GM21367 (cell line): ENCODE results near the gene COX14.
"Not testable (repeated sequence)": the region's sequence is repeated elsewhere in the genome, so short reads cannot be mapped to it uniquely, and the experiment has no call there.

Source experiments
- ATAC-seq: cut with Tn5 transposase; IDR thresholded peaks from one replicate; pipeline ENCODE4 v1.9.1; 2021; ENCODE audit not compliant: unreplicated experiment

Gene COX14

DNA sequence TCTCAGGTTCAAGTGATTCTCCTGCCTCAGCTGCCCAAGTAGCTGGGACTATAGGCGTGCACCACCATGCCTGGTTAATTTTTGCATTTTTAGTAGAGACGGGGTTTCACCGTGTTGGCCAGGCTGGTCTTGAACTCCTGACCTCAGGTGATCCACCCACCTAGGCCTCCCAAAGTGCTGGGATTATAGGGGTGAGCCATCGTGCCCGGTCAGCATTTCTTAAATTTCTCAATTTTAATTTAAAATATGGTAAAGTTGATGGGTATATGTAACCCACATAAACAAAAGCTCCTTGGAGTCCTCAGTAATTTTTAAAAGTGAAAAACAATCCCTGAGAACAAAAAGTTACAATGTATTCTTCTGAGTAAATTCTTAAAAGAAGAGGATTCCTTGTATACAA, 42.9 kb downstream of the COX14 start:
- not testable (repeated sequence) for ATAC-seq

- ATAC-seq, result no peak
Measured at GRCh38 chr12:50156641-50157040, 44.6 kb downstream of the COX14 start.

DNA sequence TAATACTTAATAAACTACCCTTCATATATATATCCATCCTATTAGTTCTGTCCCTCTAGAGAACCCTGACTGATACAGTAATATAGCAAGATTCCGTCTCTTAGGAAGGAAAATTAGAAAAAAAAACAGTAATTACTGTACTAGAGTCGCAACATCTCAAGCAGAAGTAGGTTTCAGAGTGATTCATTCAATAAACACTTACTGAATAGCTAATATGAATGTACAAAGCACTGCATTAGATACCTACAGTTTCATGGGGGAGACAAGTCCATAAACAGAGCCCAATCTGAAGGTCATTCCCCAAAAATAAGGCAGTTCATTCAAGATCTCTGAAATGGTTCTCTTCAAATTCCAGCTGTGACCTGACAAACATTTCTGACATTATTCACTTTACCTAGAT, 45.2 kb downstream of the COX14 start:
- no peak for ATAC-seq

DNA sequence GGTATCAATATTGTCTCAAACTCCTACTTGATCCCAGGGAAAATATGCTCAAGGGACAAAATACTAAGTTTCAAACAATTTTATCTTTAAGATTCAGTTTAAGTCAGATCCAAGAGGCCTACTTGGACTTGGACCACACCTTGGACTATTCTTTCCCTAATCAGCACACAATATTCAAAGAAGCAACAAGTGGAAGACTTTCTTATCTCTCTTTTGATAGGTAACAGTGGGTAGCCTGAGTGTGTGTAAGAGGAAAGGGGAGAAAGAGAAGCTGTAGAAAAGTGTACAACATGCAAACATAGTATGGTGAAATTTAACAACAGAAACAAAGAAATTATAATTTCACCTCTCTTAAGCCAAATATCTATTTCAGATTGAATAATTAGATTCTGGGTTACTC, 48.6 kb downstream of the COX14 start:
- no peak for ATAC-seq

DNA sequence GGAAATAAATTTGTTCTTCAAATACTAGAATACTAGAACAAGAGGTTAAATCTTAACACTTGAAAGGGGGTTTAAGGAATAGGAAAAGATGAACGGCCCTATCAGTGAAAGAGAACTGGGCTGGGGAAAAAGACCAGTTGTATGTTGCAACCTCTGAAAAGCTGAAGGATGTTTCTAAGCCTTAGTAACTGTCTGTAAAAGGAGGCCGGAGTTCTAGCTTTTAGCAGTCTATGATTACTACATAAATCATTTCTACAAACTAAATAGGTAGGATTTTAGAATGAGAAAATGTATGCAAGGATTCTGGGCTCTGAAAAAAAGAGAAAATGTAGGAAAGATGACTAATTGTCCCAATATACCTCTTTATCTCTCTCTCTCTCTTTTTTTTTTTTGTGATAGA, 50.2 kb downstream of the COX14 start:
- no peak for ATAC-seq

- ATAC-seq, result no peak
Measured at GRCh38 chr12:50164963-50165362, 52.9 kb downstream of the COX14 start.

- ATAC-seq, result peak; percentile 24
Measured at GRCh38 chr12:50166799-50167048, 54.7 kb downstream of the COX14 start.

DNA sequence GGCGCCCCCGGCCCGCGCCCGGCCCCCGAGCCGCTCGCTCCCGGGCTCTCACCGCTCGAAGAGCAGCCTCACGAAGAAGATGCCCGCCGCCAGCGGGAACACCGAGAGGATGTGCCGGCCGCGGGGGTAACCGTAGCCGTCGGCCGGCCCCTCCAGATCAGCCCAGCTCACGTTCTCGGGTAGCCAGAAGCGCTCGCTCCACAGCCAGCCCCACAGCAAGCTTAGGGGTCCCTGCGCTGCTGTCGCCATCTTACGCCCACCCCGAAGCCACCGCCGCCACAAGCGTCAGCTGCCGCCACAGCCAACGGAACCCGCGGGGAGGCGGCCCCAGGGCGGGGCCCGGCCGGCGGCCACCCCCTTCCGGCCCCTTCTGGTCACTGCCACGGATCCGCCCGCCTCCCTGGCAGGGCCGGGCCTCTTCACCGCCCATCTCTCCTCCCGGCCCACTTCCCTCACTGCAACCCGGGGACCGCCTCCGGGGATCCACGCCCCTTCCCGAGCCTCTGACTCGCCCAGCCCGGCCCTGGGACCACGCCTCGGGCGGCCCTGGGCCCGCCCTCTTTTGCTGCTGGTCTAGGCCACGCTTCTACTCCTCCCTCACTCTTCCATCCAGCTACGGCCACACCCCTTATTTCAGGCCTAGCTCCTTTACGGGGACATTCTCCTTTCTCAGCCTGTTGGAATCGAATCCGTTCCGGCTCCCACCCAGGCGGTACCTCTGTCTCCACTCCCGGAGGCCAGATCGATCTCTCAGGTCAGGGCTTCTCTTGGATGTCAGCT, 55.2 kb downstream of the COX14 start, which contains the start of gene CERS5:
Gene CERS5 (minus strand): TSS at position 321 of the 780 bp plus-strand sequence. CDS start 72 bp downstream, at position 249.
- peak; percentile 97 for ATAC-seq
